ENCODE data around the gene FHIT. TPM values are rescaled to one million over a fixed set of nuclear protein-coding genes. Genes with fewer than 3 reads are reported as not detected.

The FHIT gene
- total RNA-seq, 4 donors from 2014 or later: 1.6 to 12.9 (median 7.8) TPM

DNA sequence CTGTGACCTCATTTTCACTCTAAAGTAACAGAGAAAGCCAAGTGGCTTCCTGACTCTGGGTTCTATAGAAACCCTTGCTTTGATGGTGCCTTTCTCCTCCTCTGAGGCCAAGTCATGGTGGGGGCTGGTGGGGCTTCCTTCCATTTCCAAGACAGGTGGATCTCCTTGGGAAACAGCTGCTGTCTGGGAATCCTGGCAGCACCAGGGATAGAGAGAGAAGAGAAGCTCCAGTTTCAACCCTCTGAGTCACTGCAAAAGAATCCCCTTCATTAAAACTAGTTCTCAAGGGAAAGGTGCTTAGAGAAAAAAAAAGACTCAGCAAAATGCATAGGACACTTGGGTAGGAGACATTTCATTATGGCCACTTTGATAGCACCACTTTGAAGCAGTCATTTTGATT, 614.4 kb downstream of the FHIT start:
- no peak overlapping the region for H3K27ac ChIP-seq
- no peaks in the 10 kb centered on the region for H3K9me3 ChIP-seq
- H3K4me3 ChIP-seq: no peak overlapping the region
- H3K36me3 ChIP-seq: no peaks in the 10 kb centered on the region
- TF ChIP-seq, protein P1, sequence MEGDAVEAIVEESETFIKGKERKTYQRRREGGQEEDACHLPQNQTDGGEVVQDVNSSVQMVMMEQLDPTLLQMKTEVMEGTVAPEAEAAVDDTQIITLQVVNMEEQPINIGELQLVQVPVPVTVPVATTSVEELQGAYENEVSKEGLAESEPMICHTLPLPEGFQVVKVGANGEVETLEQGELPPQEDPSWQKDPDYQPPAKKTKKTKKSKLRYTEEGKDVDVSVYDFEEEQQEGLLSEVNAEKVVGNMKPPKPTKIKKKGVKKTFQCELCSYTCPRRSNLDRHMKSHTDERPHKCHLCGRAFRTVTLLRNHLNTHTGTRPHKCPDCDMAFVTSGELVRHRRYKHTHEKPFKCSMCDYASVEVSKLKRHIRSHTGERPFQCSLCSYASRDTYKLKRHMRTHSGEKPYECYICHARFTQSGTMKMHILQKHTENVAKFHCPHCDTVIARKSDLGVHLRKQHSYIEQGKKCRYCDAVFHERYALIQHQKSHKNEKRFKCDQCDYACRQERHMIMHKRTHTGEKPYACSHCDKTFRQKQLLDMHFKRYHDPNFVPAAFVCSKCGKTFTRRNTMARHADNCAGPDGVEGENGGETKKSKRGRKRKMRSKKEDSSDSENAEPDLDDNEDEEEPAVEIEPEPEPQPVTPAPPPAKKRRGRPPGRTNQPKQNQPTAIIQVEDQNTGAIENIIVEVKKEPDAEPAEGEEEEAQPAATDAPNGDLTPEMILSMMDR (IDR thresholded peaks at IDR 0.05): no peak
- TF ChIP-seq EP300 (IDR thresholded peaks at IDR 0.05) (no peak), POLR2A (IDR thresholded peaks at IDR 0.05) (no peak)
- H3K27me3 ChIP-seq: no peaks in the 10 kb centered on the region
- no peak for DNase-seq (ENCODE audit: low spot score in 2 of 2)
- H3K4me1 ChIP-seq: no peaks in the 10 kb centered on the region

- no peaks in the 10 kb centered on the region for H3K4me1 ChIP-seq
- no peaks in the 10 kb centered on the region for H3K9me3 ChIP-seq
- 78 to 96% methylated on average over 9 of the region's 9 CpGs for WGBS, 2 donors
- TF ChIP-seq POLR2A (IDR thresholded peaks at IDR 0.05): no peak
- no peak overlapping the region for H3K27ac ChIP-seq
- H3K36me3 ChIP-seq: no peaks in the 10 kb centered on the region
- DNase-seq (ENCODE audit: low spot score in 2 of 2): no peak
- no peaks in the 10 kb centered on the region for H3K27me3 ChIP-seq
- no peak overlapping the region for H3K4me3 ChIP-seq
Observed at GRCh38 chr3:60633644-60634043, 617.6 kb downstream of the FHIT start.

DNA sequence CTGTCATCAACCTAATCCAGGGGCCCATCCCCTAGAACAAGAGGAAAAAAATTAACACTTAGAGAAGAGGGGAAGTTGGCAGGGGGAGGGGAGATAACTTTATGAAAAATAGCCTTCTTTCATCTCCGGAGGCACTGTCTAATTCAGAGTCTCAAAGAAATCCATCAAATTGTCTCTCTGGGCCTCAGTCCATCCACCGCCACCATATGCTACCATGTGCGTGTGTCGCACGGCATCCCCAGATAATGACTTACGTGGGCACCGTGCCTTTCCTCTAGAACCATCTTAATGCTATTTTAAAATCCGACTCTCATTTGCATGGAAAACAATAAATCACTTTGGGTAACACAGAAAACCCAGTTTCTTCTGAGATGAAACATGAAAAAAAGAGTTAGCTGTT, 619.7 kb downstream of the FHIT start:
- Histone ChIP-seq H3K4me1 (no peaks in the 10 kb centered on the region), H3K4me3 (no peak overlapping the region), H3K27ac (no peak overlapping the region), H3K36me3 (no peaks in the 10 kb centered on the region), H3K27me3 (no peaks in the 10 kb centered on the region), H3K9me3 (no peaks in the 10 kb centered on the region)
- TF ChIP-seq, protein P1 (IDR thresholded peaks at IDR 0.05): no peak
- TF ChIP-seq EP300 (IDR thresholded peaks at IDR 0.05) (no peak), POLR2A (IDR thresholded peaks at IDR 0.05) (no peak)
- 83 to 87% methylated on average over 8 of the region's 8 CpGs for whole genome bisulfite sequencing, 2 donors
- no peak for DNase-seq (ENCODE audit: low spot score in 2 of 2)

DNA sequence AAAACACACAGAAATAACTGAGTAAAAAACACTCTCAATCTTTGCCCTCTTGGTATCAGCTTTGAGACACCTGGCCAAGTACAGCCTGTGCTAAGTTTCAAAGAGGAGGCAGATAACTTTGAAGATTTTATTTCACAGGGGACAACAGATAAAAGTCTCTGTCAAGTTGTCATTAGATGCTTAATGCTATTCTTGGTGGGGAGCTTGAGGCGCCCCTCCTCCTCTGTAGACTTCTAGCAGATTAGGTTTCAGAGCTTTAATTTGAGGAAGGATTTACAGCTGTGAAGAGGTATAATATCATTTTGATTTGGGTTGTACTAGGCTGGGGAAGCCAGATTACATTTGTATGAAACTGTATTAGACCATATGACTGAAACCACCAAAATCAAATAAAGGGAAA, 620.3 kb downstream of the FHIT start:
- Histone ChIP-seq H3K27me3 (no peaks in the 10 kb centered on the region), H3K4me1 (no peaks in the 10 kb centered on the region), H3K4me3 (no peak overlapping the region), H3K27ac (no peak overlapping the region), H3K9me3 (no peaks in the 10 kb centered on the region), H3K36me3 (no peaks in the 10 kb centered on the region)
- no peak for DNase-seq (ENCODE audit: low spot score in 2 of 2)
- 88 to 96% methylated on average over 1 of the region's 1 CpG for WGBS, 2 donors
- TF ChIP-seq EP300 (IDR thresholded peaks at IDR 0.05) (no peak), POLR2A (IDR thresholded peaks at IDR 0.05) (no peak)
- TF ChIP-seq, protein P1 (IDR thresholded peaks at IDR 0.05): no peak

- Histone ChIP-seq H3K4me1 (no peaks in the 10 kb centered on the region), H3K27me3 (no peaks in the 10 kb centered on the region), H3K9me3 (no peaks in the 10 kb centered on the region), H3K4me3 (no peak overlapping the region), H3K36me3 (no peaks in the 10 kb centered on the region), H3K27ac (no peak overlapping the region)
- DNase-seq (ENCODE audit: low spot score in 2 of 2): no peak
- TF ChIP-seq, protein P1 (IDR thresholded peaks at IDR 0.05): no peak
- TF ChIP-seq POLR2A (IDR thresholded peaks at IDR 0.05): no peak
- TF ChIP-seq EP300 (IDR thresholded peaks at IDR 0.05): no peak
- WGBS, 2 donors: 83 to 95% methylated on average over 2 of the region's 2 CpGs
Observed at GRCh38 chr3:60629816-60630215, 621.4 kb downstream of the FHIT start.

GRCh38 chr3:60622349-60622748, 628.9 kb downstream of the FHIT start:
- no peaks in the 10 kb centered on the region for H3K4me1 ChIP-seq
- WGBS, 2 donors: 62 to 72% methylated on average over 1 of the region's 1 CpG
- TF ChIP-seq, protein P1 (IDR thresholded peaks at IDR 0.05): no peak
- TF ChIP-seq EP300 (IDR thresholded peaks at IDR 0.05) (no peak), POLR2A (IDR thresholded peaks at IDR 0.05) (no peak)
- H3K27ac ChIP-seq: no peak overlapping the region
- no peaks in the 10 kb centered on the region for H3K27me3 ChIP-seq
- H3K9me3 ChIP-seq: peaks cover 0 to 11% (median 0%) of the 10 kb centered on the region in 4 donors
- H3K4me3 ChIP-seq: no peak overlapping the region
- DNase-seq (ENCODE audit: low spot score in 2 of 2): no peak
- H3K36me3 ChIP-seq: no peaks in the 10 kb centered on the region
